IPS DF 6.9 (cell line): ENCODE results near the gene GNAO1.

ENCODE experiments used
- DNase-seq: peaks from one replicate; pipeline ENCODE4 v3.0.0-alpha.2; 2013; ENCODE audit warnings: low read depth, low spot score
- H3K27ac ChIP-seq: one replicate; pipeline ENCODE4 v1.5.1; 2013; ENCODE audit warnings: low read length, control low read depth
- H3K27me3 ChIP-seq: 2 replicates; pipeline ENCODE4 v1.6.1; 2013; ENCODE audit warnings: mild to moderate bottlenecking, low read length; ENCODE audit not compliant: control insufficient read depth, insufficient read depth
- H3K36me3 ChIP-seq: 2 replicates; pipeline ENCODE4 v1.6.1; 2013; ENCODE audit warnings: low read length; ENCODE audit not compliant: control insufficient read depth, insufficient read depth
- H3K4me1 ChIP-seq: 2 replicates; pipeline ENCODE4 v1.6.1; 2013; ENCODE audit warnings: low read length; ENCODE audit not compliant: control insufficient read depth, insufficient read depth
- H3K4me3 ChIP-seq: 2 replicates; pipeline ENCODE4 v1.5.1; 2013; ENCODE audit warnings: mild to moderate bottlenecking, low read length
- H3K9me3 ChIP-seq: 2 replicates; pipeline ENCODE4 v1.6.1; 2013; ENCODE audit warnings: low read length, inconsistent platforms; ENCODE audit not compliant: control insufficient read depth, insufficient read depth
- WGBS: extraction: QIAGEN DNeasy Blood & Tissue Kit; methylation state at CpG from one replicate; pipeline ENCODE4 v1.1.7; 2013; ENCODE audit warnings: mixed read lengths, missing lambda C conversion rate; ENCODE audit not compliant: insufficient read length, insufficient coverage; 5-methylcytosine and 5-hydroxymethylcytosine counted together

Gene GNAO1

GRCh38 chr16:56331915-56332314, 140.6 kb downstream of the GNAO1 start:
- no peak for DNase-seq
- Histone ChIP-seq H3K27ac (no peak overlapping the region), H3K4me1 (no peaks in the 10 kb centered on the region), H3K9me3 (no peaks in the 10 kb centered on the region), H3K4me3 (no peak overlapping the region), H3K36me3 (peaks cover 3% of the 10 kb centered on the region; the same call in 1 of the 2 replicates), H3K27me3 (no peaks in the 10 kb centered on the region)
- no CpG with 5 or more reads among the region's 8 CpGs for WGBS

DNA sequence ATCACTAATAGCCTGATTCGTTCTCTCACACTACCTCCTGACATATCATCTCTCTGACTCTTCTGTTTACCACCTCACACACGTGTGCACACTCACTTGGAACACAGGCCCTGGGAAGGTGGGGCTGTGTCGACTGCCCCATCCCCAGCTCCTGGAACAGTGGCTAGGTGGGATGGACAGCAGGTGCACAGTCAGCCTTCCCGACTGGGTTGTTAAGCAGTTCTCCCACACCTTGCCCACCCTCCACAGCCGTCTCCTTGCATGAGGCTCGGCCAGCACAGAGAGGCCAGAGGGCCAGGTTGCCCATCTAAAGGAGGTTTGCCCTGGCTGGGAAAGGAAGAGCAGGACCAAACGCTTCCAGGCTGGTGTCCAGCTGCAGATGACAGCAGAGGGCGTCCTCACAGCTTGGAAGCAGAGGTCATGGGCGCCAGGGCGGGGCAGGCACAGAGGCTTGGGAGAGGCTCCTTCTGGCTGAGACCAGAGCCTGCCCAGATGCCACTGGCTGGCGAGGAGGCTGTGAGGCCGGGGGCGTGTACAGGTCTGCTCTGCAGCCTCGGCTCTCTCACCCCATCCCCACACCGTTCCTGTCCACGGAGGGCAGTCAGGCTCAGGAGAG, 141.3 kb downstream of the GNAO1 start:
- Histone ChIP-seq H3K9me3 (no peaks in the 10 kb centered on the region), H3K4me1 (no peaks in the 10 kb centered on the region), H3K36me3 (peaks cover 3% of the 10 kb centered on the region; the same call in 1 of the 2 replicates), H3K27me3 (no peaks in the 10 kb centered on the region), H3K27ac (no peak overlapping the region), H3K4me3 (no peak overlapping the region)
- no CpG with 5 or more reads among the region's 16 CpGs for WGBS
- peak; percentile 16 for DNase-seq

DNA sequence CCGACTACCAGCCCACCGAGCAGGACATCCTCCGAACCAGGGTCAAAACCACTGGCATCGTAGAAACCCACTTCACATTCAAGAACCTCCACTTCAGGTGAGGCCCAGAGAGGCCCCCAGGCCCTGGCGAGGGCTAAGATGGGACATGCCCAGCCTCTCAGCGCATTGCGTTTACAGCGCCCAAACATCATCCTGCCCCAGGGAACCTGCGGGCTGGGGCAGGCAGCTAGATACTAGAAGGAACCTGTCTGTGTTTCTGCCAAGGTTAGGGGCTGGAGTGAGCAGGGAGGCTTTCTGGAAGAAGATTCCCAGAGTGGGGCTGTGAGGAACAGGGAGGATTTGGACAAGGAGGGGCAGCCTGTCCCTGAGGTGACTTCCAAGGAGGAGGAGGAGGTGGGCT, 143.5 kb downstream of the GNAO1 start:
- no CpG with 5 or more reads among the region's 9 CpGs for WGBS
- peaks cover 3% of the 10 kb centered on the region; the same call in 1 of the 2 replicates for H3K36me3 ChIP-seq
- H3K27me3 ChIP-seq, result no peaks in the 10 kb centered on the region
- no peak overlapping the region for H3K4me3 ChIP-seq
- DNase-seq, result no peak
- H3K27ac ChIP-seq, result no peak overlapping the region
- no peaks in the 10 kb centered on the region for H3K4me1 ChIP-seq
- no peaks in the 10 kb centered on the region for H3K9me3 ChIP-seq

GRCh38 chr16:56336071-56336688, 144.9 kb downstream of the GNAO1 start:
- no peak for DNase-seq
- H3K27me3 ChIP-seq, result no peaks in the 10 kb centered on the region
- no peaks in the 10 kb centered on the region for H3K9me3 ChIP-seq
- no CpG with 5 or more reads among the region's 8 CpGs for WGBS
- no peak overlapping the region for H3K4me3 ChIP-seq
- H3K4me1 ChIP-seq, result no peaks in the 10 kb centered on the region
- peaks cover 3% of the 10 kb centered on the region; the same call in 1 of the 2 replicates for H3K36me3 ChIP-seq
- H3K27ac ChIP-seq, result no peak overlapping the region

DNA sequence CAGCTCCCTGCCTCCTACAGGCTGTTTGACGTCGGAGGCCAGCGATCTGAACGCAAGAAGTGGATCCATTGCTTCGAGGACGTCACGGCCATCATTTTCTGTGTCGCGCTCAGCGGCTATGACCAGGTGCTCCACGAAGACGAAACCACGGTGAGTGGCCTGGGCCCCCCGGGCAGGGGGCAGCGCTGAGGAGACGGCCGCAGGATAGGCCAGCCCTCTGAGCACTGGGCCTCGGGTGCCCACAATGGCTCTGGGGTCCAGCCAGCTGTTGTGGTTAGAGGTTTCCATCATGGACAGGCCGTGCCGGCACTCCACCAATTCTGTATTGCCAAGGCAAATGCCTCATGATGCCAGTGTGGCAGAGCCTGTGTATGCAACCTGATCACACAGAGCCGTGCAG, 145.4 kb downstream of the GNAO1 start:
- no CpG with 5 or more reads among the region's 21 CpGs for WGBS
- H3K27me3 ChIP-seq, result no peaks in the 10 kb centered on the region
- H3K4me1 ChIP-seq, result no peaks in the 10 kb centered on the region
- H3K9me3 ChIP-seq, result no peaks in the 10 kb centered on the region
- no peak overlapping the region for H3K4me3 ChIP-seq
- DNase-seq, result no peak
- no peak overlapping the region for H3K27ac ChIP-seq
- peaks cover 3% of the 10 kb centered on the region; the same call in 1 of the 2 replicates for H3K36me3 ChIP-seq

- H3K27me3 ChIP-seq, result no peaks in the 10 kb centered on the region
- no CpG with 5 or more reads among the region's 11 CpGs for WGBS
- H3K4me1 ChIP-seq, result no peaks in the 10 kb centered on the region
- H3K36me3 ChIP-seq, result peaks cover 3% of the 10 kb centered on the region; the same call in 1 of the 2 replicates
- no peak overlapping the region for H3K27ac ChIP-seq
- no peaks in the 10 kb centered on the region for H3K9me3 ChIP-seq
- DNase-seq, result no peak
- H3K4me3 ChIP-seq, result no peak overlapping the region
Observed at GRCh38 chr16:56337131-56337857, 146.0 kb downstream of the GNAO1 start.

DNA sequence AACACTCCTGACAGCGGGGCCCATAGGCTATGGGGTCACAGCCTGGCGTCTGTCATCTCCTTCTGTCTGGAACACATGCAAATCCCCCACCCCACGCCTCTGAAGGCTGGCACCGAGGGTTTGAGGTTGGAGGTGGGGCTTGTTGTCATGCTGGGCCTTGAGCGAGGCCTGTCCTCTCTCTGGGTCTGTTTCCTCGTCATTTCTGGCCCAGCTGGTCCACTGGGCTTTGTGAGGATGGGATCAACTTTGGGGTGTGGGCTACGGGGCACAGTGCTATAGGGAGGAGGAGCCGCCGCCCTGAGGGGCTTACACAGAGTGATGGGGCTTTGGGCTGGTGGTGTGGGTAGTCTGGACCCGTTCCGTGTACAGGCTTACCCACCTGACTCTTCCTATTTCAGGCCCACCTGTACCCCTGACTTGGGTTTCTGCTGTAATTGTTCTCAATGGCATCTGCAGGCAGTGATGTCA, 146.6 kb downstream of the GNAO1 start:
- no peaks in the 10 kb centered on the region for H3K4me1 ChIP-seq
- H3K9me3 ChIP-seq, result no peaks in the 10 kb centered on the region
- H3K27ac ChIP-seq, result no peak overlapping the region
- DNase-seq, result no peak
- whole genome bisulfite sequencing, result no CpG with 5 or more reads among the region's 11 CpGs
- H3K36me3 ChIP-seq, result peaks cover 3% of the 10 kb centered on the region; the same call in 1 of the 2 replicates
- no peaks in the 10 kb centered on the region for H3K27me3 ChIP-seq
- no peak overlapping the region for H3K4me3 ChIP-seq

- WGBS, result no CpG with 5 or more reads among the region's 17 CpGs
- H3K9me3 ChIP-seq, result no peaks in the 10 kb centered on the region
- no peaks in the 10 kb centered on the region for H3K27me3 ChIP-seq
- H3K36me3 ChIP-seq, result peaks cover 3% of the 10 kb centered on the region; the same call in 1 of the 2 replicates
- no peak overlapping the region for H3K4me3 ChIP-seq
- H3K4me1 ChIP-seq, result no peaks in the 10 kb centered on the region
- no peak overlapping the region for H3K27ac ChIP-seq
- DNase-seq, result no peak
Observed at GRCh38 chr16:56338566-56339318, 147.5 kb downstream of the GNAO1 start.

DNA sequence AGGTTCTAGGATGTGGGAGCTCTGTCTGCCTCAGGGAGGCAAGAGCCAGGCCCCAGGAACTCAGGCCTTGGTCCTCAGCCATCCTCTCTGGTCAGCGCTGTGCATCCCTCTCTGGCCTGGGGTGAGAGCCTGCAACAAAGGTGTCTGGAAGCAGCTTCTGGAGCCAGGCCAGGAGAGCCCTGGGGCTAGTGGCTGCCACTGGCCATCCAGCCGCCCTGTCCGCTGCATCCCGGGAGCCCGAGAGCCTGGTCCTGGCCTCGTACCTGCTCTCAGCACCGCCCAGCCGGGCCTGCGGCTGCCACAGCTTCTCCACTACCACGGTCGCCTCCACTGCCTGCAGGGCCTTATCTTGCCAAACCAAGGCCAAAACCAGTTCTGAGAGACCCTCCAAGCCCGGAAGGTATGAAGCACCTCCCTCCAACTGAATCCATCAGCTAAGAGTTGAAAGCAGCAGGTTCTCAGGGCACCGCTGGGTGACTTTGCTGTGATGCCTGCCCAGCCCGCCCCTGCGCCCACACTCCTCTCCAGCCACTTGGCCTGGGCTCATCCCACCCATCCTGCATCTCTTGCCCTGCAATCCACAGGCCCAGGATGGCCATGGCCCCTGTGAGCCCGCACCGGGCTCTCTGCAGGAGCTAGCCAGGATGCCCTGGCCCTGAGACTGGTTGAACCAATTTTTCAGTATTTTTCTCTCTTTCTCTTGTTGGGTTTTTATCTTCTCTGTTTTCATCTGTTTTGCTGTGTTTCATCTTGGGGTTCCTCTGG, 148.3 kb downstream of the GNAO1 start:
- no CpG with 5 or more reads among the region's 17 CpGs for WGBS
- H3K4me1 ChIP-seq, result no peaks in the 10 kb centered on the region
- H3K27me3 ChIP-seq, result no peaks in the 10 kb centered on the region
- H3K4me3 ChIP-seq, result no peak overlapping the region
- peaks cover 3% of the 10 kb centered on the region; the same call in 1 of the 2 replicates for H3K36me3 ChIP-seq
- H3K9me3 ChIP-seq, result no peaks in the 10 kb centered on the region
- no peak overlapping the region for H3K27ac ChIP-seq
- no peak for DNase-seq
